Peyer's patch (tissue), 4 donors: ENCODE results near the gene HM13. TPM values are rescaled to one million over a fixed set of nuclear protein-coding genes. Genes with fewer than 3 reads are reported as not detected.
"Not testable (repeated sequence)": the region's sequence is repeated elsewhere in the genome, so short reads cannot be mapped to it uniquely, and the experiment has no call there.

Experiments used
- DNase-seq, 3 donors: peaks; one replicate each; pipeline ENCODE4 v3.0.0-alpha.2; 2017 to 2019
- H3K27ac ChIP-seq, 4 donors: fragments of 200-600 bp; sonication (generic); one replicate each; pipeline ENCODE4 v1.5.1; 2016 to 2019
- H3K27me3 ChIP-seq, 2 donors: fragments of 200-600 bp; sonication (generic); one replicate each; pipeline ENCODE4 v1.5.1; 2019
- H3K36me3 ChIP-seq, 3 donors: fragments of 200-600 bp; sonication (generic); one replicate each; pipeline ENCODE4 v1.5.1; 2016 to 2019
- H3K4me1 ChIP-seq, 4 donors: fragments of 200-600 bp; sonication (generic); one replicate each; pipeline ENCODE4 v1.5.1; 2016 to 2019
- H3K4me3 ChIP-seq, 4 donors: fragments of 200-600 bp; sonication (generic); 1 replicate in 3 of 4; 2 replicates in 1 of 4; pipeline ENCODE4 v1.5.1; 2016 to 2019; ENCODE audit warnings: mild to moderate bottlenecking in 1 of 4
- H3K9me3 ChIP-seq, 4 donors: fragments of 200-600 bp; sonication (generic); one replicate each; pipeline ENCODE4 v1.5.1; 2016 to 2019; ENCODE audit warnings: mild to moderate bottlenecking in 1 of 4
- CTCF ChIP-seq, 6 experiments: fragments of 450-650 bp in 4 of 6; fragments of 200-600 bp in 2 of 6; sonication (generic) in 1 of 6; IDR thresholded peaks; one replicate each; pipeline ENCODE4 v1.5.1; 2017 to 2019; ENCODE audit warnings: antibody characterized with exemption in 6 of 6, mild to moderate bottlenecking in 3 of 6, moderate library complexity in 1 of 6
- POLR2A ChIP-seq, 2 donors: fragments of 450-650 bp; IDR thresholded peaks; one replicate each; pipeline ENCODE4 v1.5.1; 2017; ENCODE audit warnings: antibody characterized with exemption in 2 of 2, mild to moderate bottlenecking in 2 of 2, moderate library complexity in 2 of 2
- total RNA-seq, 4 donors: library from RNA; depleted of rRNA; stranded (reverse); fragments of >200 nt; gene quantifications; one replicate each; pipeline ENCODE4 v1.1.0, GENCODE V29; 2016

Gene HM13
- total RNA-seq, 4 donors from 2014 or later, result 38.9 to 97.4 (median 56.3) TPM

- DNase-seq, result no peak
- Histone ChIP-seq H3K4me3 (no peak overlapping the region), H3K27ac (no peak overlapping the region), H3K4me1 (no peaks in the 10 kb centered on the region), H3K27me3 (no peaks in the 10 kb centered on the region), H3K36me3 (peaks cover 0 to 56% (median 0%) of the 10 kb centered on the region in 3 donors), H3K9me3 (no peaks in the 10 kb centered on the region)
- TF ChIP-seq CTCF (IDR thresholded peaks at IDR 0.05) (no peak), POLR2A (IDR thresholded peaks at IDR 0.05) (no peak)
Observed at GRCh38 chr20:31542201-31542842, 28.1 kb downstream of the HM13 start.

- Histone ChIP-seq H3K27ac (no peak overlapping the region), H3K27me3 (no peaks in the 10 kb centered on the region), H3K9me3 (no peaks in the 10 kb centered on the region), H3K4me3 (no peak overlapping the region), H3K36me3 (peaks cover 0 to 50% (median 0%) of the 10 kb centered on the region in 3 donors), H3K4me1 (no peaks in the 10 kb centered on the region)
- TF ChIP-seq CTCF (IDR thresholded peaks at IDR 0.05) (no peak), POLR2A (IDR thresholded peaks at IDR 0.05) (no peak)
- no peak for DNase-seq
Observed at GRCh38 chr20:31542963-31543362, 28.7 kb downstream of the HM13 start.

GRCh38 chr20:31543966-31544598, 29.8 kb downstream of the HM13 start:
- Histone ChIP-seq H3K4me3 (no peak overlapping the region), H3K27ac (peak overlapping the region in 1 of 4 donors; percentile 12), H3K27me3 (no peaks in the 10 kb centered on the region), H3K4me1 (peaks cover 0 to 9% (median 0%) of the 10 kb centered on the region in 4 donors), H3K36me3 (peaks cover 0 to 50% (median 0%) of the 10 kb centered on the region in 3 donors), H3K9me3 (no peaks in the 10 kb centered on the region)
- TF ChIP-seq CTCF (IDR thresholded peaks at IDR 0.05), result no peak
- TF ChIP-seq POLR2A (IDR thresholded peaks at IDR 0.05), result no peak
- DNase-seq, result no peak

- peaks cover 0 to 50% (median 0%) of the 10 kb centered on the region in 3 donors for H3K36me3 ChIP-seq
- TF ChIP-seq CTCF (IDR thresholded peaks at IDR 0.05) (no peak), POLR2A (IDR thresholded peaks at IDR 0.05) (no peak)
Observed at GRCh38 chr20:31544600-31544999, 30.4 kb downstream of the HM13 start.

GRCh38 chr20:31545621-31546040, 31.4 kb downstream of the HM13 start:
- peaks cover 0 to 50% (median 0%) of the 10 kb centered on the region in 3 donors for H3K36me3 ChIP-seq
- not testable (repeated sequence) for H3K27ac ChIP-seq

More at GRCh38 chr20:31544600-31544999, 30.4 kb downstream of the HM13 start:
- DNase-seq, result no peak
- Histone ChIP-seq H3K9me3 (no peaks in the 10 kb centered on the region), H3K27ac (no peak overlapping the region), H3K4me1 (peaks cover 0 to 9% (median 0%) of the 10 kb centered on the region in 4 donors), H3K4me3 (no peak overlapping the region), H3K27me3 (no peaks in the 10 kb centered on the region)

GRCh38 chr20:31547017-31547675, 32.9 kb downstream of the HM13 start:
- Histone ChIP-seq H3K4me1 (peaks cover 0 to 9% (median 0%) of the 10 kb centered on the region in 4 donors), H3K27me3 (no peaks in the 10 kb centered on the region), H3K9me3 (no peaks in the 10 kb centered on the region), H3K27ac (peak overlapping the region; percentile 68 to 89 (median 86)), H3K4me3 (peak overlapping the region; percentile 37 to 67 (median 52)), H3K36me3 (peaks cover 0 to 60% (median 0%) of the 10 kb centered on the region in 3 donors)
- peak in 2 of 6 experiments; percentile 24 to 27 for TF ChIP-seq CTCF (IDR thresholded peaks at IDR 0.05)
- peak; percentile 18 to 58 for TF ChIP-seq POLR2A (IDR thresholded peaks at IDR 0.05)
- peak; percentile 75 to 92 (median 86) for DNase-seq

More at GRCh38 chr20:31545621-31546040, 31.4 kb downstream of the HM13 start:
- not testable (repeated sequence) for H3K9me3 ChIP-seq, DNase-seq, H3K4me3 ChIP-seq, H3K4me1 ChIP-seq, H3K27me3 ChIP-seq
